ENCODE data around the gene AQP11. TPM values are rescaled to one million over a fixed set of nuclear protein-coding genes. Genes with fewer than 3 reads are reported as not detected.
A peak's percentile ranks its signal among the peaks of the same experiment; 100 is the strongest.
"Not testable (repeated sequence)": the region's sequence is repeated elsewhere in the genome, so short reads cannot be mapped to it uniquely, and the experiment has no call there.

Gene AQP11, protein sequence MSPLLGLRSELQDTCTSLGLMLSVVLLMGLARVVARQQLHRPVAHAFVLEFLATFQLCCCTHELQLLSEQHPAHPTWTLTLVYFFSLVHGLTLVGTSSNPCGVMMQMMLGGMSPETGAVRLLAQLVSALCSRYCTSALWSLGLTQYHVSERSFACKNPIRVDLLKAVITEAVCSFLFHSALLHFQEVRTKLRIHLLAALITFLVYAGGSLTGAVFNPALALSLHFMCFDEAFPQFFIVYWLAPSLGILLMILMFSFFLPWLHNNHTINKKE
- total RNA-seq = 1 to 10 TPM in 2 of 4 donors, under 1 TPM in 2; 0.47 to 1.7 (median 0.93) TPM

DNA sequence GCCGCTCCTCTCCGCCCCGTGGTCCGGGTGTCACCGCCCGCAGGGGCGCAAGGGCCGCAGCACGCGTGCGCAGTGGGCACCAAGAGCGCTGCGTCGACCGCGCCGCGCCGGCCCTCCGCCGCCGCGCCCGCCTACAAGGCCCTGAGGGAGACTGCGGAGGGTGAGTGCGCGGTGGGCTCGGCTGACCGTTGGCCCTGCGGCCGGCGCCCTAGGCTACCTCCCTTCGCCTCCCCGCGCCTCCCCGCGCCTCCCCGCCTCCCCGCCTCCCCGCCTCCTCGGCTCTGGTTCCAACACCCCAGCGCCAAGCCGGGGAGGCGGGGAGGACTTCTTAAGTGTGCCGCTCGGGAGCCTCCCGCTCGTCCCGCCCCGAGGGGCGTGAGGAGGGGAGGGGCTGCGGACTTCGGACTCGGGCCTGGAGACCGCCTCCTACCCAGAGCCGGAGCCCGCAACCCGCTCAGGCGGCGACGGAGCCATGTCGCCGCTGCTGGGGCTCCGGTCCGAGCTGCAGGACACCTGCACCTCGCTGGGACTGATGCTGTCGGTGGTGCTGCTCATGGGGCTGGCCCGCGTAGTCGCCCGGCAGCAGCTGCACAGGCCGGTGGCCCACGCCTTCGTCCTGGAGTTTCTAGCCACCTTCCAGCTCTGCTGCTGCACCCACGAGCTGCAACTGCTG lies at the start of gene AQP11:
AQP11 (plus strand) TSS at position 433 of the 673 bp plus-strand sequence; CDS start at position 473, 40 bp downstream.
- ATAC-seq (ENCODE audit: low FRiP score) (peak; percentile 95), DNase-seq (ENCODE audit: low spot score) (peak; percentile 45)
- TF ChIP-seq, protein P1, sequence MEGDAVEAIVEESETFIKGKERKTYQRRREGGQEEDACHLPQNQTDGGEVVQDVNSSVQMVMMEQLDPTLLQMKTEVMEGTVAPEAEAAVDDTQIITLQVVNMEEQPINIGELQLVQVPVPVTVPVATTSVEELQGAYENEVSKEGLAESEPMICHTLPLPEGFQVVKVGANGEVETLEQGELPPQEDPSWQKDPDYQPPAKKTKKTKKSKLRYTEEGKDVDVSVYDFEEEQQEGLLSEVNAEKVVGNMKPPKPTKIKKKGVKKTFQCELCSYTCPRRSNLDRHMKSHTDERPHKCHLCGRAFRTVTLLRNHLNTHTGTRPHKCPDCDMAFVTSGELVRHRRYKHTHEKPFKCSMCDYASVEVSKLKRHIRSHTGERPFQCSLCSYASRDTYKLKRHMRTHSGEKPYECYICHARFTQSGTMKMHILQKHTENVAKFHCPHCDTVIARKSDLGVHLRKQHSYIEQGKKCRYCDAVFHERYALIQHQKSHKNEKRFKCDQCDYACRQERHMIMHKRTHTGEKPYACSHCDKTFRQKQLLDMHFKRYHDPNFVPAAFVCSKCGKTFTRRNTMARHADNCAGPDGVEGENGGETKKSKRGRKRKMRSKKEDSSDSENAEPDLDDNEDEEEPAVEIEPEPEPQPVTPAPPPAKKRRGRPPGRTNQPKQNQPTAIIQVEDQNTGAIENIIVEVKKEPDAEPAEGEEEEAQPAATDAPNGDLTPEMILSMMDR (IDR thresholded peaks at IDR 0.05) = no peak

DNA sequence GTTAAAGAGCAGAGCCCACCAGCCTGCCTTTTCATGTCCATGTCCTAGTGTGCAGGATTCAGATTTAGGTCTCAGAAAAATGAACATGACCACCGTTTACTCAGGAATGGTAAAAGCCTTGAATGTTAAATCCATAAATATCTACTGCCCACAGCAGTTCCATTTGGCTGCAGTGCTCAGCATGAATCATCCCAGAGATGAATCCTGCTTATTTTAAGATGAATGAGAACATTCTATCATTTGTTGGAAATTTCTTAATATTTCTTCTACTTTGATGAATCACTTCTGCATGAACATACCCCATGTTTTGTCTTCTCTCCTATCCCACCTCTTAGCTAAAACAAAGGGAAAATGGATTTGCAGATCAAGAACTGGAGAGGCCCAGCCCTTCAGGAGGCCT lies 47.5 kb upstream of the AQP11 start:
- ATAC-seq (ENCODE audit: low FRiP score) = no peak
- TF ChIP-seq, protein P1 (IDR thresholded peaks at IDR 0.05) = no peak
- no peak for DNase-seq (ENCODE audit: low spot score)

DNA sequence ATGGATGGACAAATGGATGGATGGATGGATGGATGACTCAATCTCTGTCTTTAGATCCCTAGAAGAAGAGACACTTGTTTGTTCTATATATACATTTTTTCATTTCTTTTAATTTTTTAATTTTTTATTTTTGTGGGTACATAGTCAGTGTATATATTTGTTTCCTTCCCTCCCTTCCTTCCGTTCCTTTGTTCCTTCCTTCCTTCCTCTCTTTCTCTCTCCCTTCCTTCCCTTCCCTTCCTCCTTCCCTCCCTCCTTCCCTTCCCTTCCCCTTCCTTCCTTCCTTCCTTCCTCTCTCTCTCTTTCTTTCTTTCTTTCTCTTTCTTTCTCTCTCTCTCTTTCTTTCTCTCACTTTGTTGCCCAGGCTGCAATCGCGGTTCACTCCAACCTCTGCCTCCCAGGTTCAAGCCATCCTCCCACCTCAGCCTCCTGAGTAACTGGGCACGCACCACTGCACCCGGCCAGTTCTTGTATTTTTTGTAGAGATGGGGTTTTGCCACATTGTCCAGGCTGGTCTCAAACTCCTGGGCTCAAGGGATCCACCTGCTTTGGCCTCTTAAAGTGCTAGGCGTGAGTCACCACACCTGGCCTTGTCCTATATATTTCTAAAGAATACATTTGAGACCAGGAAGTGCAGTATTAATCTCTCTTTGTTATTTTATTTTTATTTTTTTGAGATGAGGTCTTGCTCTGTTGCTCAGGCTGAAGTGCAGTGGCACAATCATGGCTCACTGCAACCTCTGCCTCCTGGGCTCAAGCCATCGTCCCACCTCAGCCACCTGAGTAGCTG lies 42.5 kb upstream of the AQP11 start:
- no peak for ATAC-seq (ENCODE audit: low FRiP score)

DNA sequence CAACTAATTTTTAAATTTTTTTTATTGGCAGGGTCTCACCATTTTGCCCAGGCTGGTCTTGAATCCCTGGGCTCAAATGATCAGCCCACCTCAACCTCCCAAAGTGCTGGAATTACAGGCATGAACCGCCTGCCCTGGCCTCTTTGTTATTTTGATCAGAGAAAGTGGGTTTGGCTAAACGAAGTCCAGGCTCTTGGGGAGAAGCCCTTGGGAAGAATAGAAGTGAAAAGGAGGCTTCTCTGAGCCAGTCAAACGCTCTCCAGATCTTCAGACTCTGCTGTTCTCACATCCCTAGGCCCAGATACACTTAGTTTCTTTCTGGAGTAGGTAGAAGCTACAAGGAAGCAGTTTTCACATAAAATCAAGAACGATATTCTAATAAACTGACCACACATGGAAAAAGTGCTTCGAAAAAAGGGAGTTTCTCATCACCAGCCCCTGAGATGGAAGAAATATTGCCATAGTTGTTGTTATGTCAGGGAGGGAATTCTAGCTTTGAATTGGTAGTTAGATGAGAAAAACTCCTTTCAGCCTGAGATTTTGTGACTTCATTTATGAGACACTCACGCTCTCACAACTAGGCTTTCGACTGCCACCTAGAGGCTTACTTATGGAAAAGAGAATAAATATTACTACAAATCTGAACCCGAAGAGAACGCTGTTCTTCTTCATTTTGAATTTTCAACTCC lies 41.7 kb upstream of the AQP11 start:
- DNase-seq (ENCODE audit: low spot score) = no peak
- ATAC-seq (ENCODE audit: low FRiP score) = no peak
- TF ChIP-seq, protein P1 (IDR thresholded peaks at IDR 0.05) = no peak

More for the DNA sequence above, 42.5 kb upstream of the AQP11 start:
- TF ChIP-seq, protein P1 (IDR thresholded peaks at IDR 0.05) = no peak
- no peak for DNase-seq (ENCODE audit: low spot score)

DNA sequence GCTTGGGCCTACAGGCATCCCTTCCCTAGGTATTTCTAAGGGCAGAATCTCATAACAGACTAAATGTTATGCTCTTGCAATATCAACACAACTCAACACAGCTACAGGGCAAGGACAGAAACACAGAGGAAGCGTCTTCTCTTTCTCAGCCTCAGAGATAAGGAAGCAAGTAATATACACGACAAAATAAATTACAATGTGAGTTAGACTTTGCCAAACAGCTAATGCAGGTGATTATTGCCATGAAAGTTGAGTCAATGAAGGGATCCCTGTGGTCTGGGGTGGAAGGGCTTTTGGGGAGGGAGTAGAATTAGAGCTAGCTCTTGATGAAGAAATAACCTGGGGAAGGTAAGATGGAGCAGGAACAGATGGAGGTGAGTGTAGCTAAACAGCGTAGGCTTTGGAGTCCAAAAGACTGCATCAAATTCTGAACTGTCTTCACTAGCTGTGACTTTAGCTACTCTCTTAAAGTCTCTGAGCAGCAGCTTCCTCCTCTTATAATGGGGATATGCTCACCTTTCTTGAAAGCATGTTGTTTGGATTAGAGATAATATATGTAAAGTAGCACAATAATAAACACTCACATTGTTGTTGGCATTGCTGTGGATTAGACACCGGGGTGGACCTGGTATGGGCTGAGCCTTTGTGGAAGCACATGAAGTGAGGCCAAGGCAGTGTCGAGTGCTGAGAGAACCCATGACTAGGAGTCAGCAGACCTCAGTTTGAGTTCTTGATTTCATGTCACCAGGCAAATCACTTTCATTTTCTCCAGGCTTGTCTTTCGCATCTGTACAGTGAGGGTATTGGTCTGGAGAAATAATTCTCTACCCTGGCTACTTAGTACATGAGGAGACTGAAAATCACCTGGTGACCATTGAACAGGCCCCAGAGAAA lies 41.0 kb upstream of the AQP11 start:
- ATAC-seq (ENCODE audit: low FRiP score) (no peak), DNase-seq (ENCODE audit: low spot score) (no peak)
- TF ChIP-seq, protein P1 (IDR thresholded peaks at IDR 0.05) = no peak

DNA sequence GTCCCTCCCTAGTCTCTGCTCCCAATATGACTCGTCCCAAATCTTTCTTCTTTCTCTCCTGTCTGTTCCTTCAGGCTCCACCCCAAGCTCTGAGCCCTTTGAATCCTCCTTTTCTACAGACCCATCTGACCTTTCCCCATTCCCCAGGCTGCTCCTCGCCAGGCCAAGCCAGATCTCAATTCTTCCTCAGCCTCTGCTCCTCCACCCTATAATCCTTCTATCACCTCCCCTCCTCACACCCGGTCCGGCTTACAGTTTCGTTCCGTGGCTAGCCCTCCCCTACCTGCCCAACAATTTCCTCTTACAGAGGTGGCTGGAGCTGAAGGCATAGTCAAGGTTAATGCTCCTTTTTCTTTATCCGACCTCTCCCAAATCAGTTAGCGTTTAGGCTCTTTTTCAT lies 38.3 kb upstream of the AQP11 start:
- ATAC-seq (ENCODE audit: low FRiP score); DNase-seq (ENCODE audit: low spot score): not testable (repeated sequence)
